IMR-90 (cell line): Measurements from ENCODE around the gene KIF13A. TPM values are rescaled to one million over a fixed set of nuclear protein-coding genes. Genes with fewer than 3 reads are reported as not detected.

ENCODE experiments used
- ATAC-seq: fragments of 200-7000 bp; cut with Tn5 transposase; 2 replicates; pipeline ENCODE4 v1.9.1; 2020; ENCODE audit warnings: low read depth, mild to moderate bottlenecking, moderate library complexity
- BruUV-seq: library from RNA; stranded (reverse); fragments of 400-500 nt; replicated peaks from 2 replicates; lab custom pipeline; 2021; lab: Mats Ljungman, UMichigan
- CTCF ChIA-PET: fragments of 300-600 bp; formaldehyde crosslinking; extraction: SDS; loops from one replicate; lab custom pipeline; 2021; ENCODE audit warnings: antibody characterized with exemption; lab: Yijun Ruan, JAX
- POLR2A ChIA-PET: fragments of 300-600 bp; sonication (Branson Sonifier 250); formaldehyde crosslinking; loops from one replicate; lab custom pipeline; 2022; ENCODE audit warnings: antibody characterized with exemption; ENCODE audit not compliant: unreplicated experiment; lab: Charles Lee
- DNase-seq: peaks from one replicate; pipeline ENCODE4 v3.0.0; 2013
- H2AFZ ChIP-seq: replicated peaks from 2 replicates; pipeline ENCODE3; 2013; ENCODE audit warnings: low read length, mild to moderate bottlenecking; ENCODE audit not compliant: poor library complexity
- H2AK5ac ChIP-seq: 2 replicates; pipeline ENCODE4 v1.6.1; 2013; ENCODE audit warnings: low read depth, low read length, inconsistent platforms
- H2AK9ac ChIP-seq: replicated peaks from 2 replicates; pipeline ENCODE3; 2013; ENCODE audit warnings: mild to moderate bottlenecking, low read depth, low read length, moderate library complexity; ENCODE audit not compliant: poor library complexity
- H2BK120ac ChIP-seq: 2 replicates; pipeline ENCODE4 v1.6.1; 2013; ENCODE audit warnings: low read depth, low read length, inconsistent platforms
- H2BK15ac ChIP-seq: 3 replicates; pipeline ENCODE4 v1.6.1; 2013; ENCODE audit warnings: low read depth, low read length, inconsistent platforms
- H2BK20ac ChIP-seq: 2 replicates; pipeline ENCODE4 v1.6.1; 2013; ENCODE audit warnings: low read depth, mild to moderate bottlenecking, inconsistent platforms, low read length, moderate library complexity
- H2BK5ac ChIP-seq: 2 replicates; pipeline ENCODE4 v1.6.1; 2013; ENCODE audit warnings: mild to moderate bottlenecking, low read depth, low read length, inconsistent platforms; ENCODE audit not compliant: poor library complexity, severe bottlenecking
- H3K14ac ChIP-seq: replicated peaks from 2 replicates; pipeline ENCODE4 v1.6.1; 2013; ENCODE audit warnings: low read depth, low read length, inconsistent platforms
- H3K18ac ChIP-seq: 2 replicates; pipeline ENCODE4 v1.6.1; 2013; ENCODE audit warnings: low read depth, low read length, control low read depth
- H3K23ac ChIP-seq: 2 replicates; pipeline ENCODE4 v1.6.1; 2013; ENCODE audit warnings: low read depth, low read length, inconsistent platforms
- H3K27ac ChIP-seq: 2 replicates; pipeline ENCODE4 v1.5.1; 2013; ENCODE audit warnings: mild to moderate bottlenecking, control low read depth, low read length; ENCODE audit not compliant: insufficient read depth
- H3K27me3 ChIP-seq: 2 replicates; pipeline ENCODE4 v1.6.1; 2013; ENCODE audit warnings: low read length; ENCODE audit not compliant: control insufficient read depth, insufficient read depth
- H3K36me3 ChIP-seq: 2 replicates; pipeline ENCODE4 v1.6.1; 2013; ENCODE audit warnings: low read length, mixed read lengths; ENCODE audit not compliant: control insufficient read depth, insufficient read depth
- H3K4ac ChIP-seq: 2 replicates; pipeline ENCODE4 v1.6.1; 2013; ENCODE audit warnings: low read depth, low read length, inconsistent platforms
- H3K4me1 ChIP-seq: 2 replicates; pipeline ENCODE4 v1.6.1; 2013; ENCODE audit warnings: low read length, mixed read lengths; ENCODE audit not compliant: control insufficient read depth, insufficient read depth
- H3K4me2 ChIP-seq: 2 replicates; pipeline ENCODE4 v1.6.1; 2013; ENCODE audit warnings: low read depth, mild to moderate bottlenecking, control low read depth, low read length, moderate library complexity
- H3K4me3 ChIP-seq: 2 replicates; pipeline ENCODE4 v1.5.1; 2013; ENCODE audit warnings: low read depth, mild to moderate bottlenecking, control low read depth, low read length, moderate library complexity; ENCODE audit not compliant: insufficient read depth
- H3K56ac ChIP-seq: 2 replicates; pipeline ENCODE4 v1.6.1; 2013; ENCODE audit warnings: low read length, inconsistent platforms; ENCODE audit not compliant: insufficient read depth; ENCODE audit errors: extremely low read depth
- H3K79me1 ChIP-seq, 2 experiments: 2 replicates each; pipeline ENCODE4 v1.6.1; 2013; ENCODE audit warnings: low read length in 2 of 2, inconsistent platforms in 1 of 2, low read depth in 1 of 2
- H3K9ac ChIP-seq: 2 replicates; pipeline ENCODE4 v1.6.1; 2013; ENCODE audit warnings: low read depth, low read length, control low read depth
- H3K9me1 ChIP-seq: 2 replicates; pipeline ENCODE4 v1.6.1; 2013; ENCODE audit warnings: low read length, inconsistent platforms; ENCODE audit not compliant: insufficient read depth
- H3K9me3 ChIP-seq: 2 replicates; pipeline ENCODE4 v1.6.1; 2013; ENCODE audit warnings: low read length; ENCODE audit not compliant: control insufficient read depth, insufficient read depth
- H4K20me1 ChIP-seq: 2 replicates; pipeline ENCODE4 v1.6.1; 2013; ENCODE audit warnings: low read length, inconsistent platforms; ENCODE audit not compliant: insufficient read depth
- H4K5ac ChIP-seq: 2 replicates; pipeline ENCODE4 v1.6.1; 2013; ENCODE audit warnings: mild to moderate bottlenecking, low read depth, low read length, control low read depth
- H4K8ac ChIP-seq, 2 experiments: 2 replicates each; pipeline ENCODE4 v1.6.1; 2013; ENCODE audit warnings: low read depth in 2 of 2, low read length in 2 of 2, control low read depth in 1 of 2, inconsistent platforms in 1 of 2
- H4K91ac ChIP-seq: 2 replicates; pipeline ENCODE4 v1.6.1; 2013; ENCODE audit warnings: low read depth, low read length, inconsistent platforms; ENCODE audit not compliant: insufficient read depth
- BHLHE40 ChIP-seq: fragments of 150-350 bp; IDR thresholded peaks from 2 replicates; pipeline ENCODE4 v1.6.1; 2016; ENCODE audit warnings: mild to moderate bottlenecking, low read depth, low read length
- CEBPB ChIP-seq: IDR thresholded peaks from 2 replicates; pipeline ENCODE4 v1.6.1; 2012; ENCODE audit warnings: low read depth, low read length, improper control_type of control experiment
- CHD1 ChIP-seq: IDR thresholded peaks from 2 replicates; pipeline ENCODE4 v1.6.1; 2012; ENCODE audit warnings: low read depth, low read length, improper control_type of control experiment
- ELK1 ChIP-seq: fragments of 150-350 bp; IDR thresholded peaks from 2 replicates; pipeline ENCODE4 v1.6.1; 2016; ENCODE audit warnings: low read depth, mild to moderate bottlenecking, low read length, moderate library complexity, borderline replicate concordance
- FOS ChIP-seq: fragments of 150-350 bp; IDR thresholded peaks from 2 replicates; pipeline ENCODE4 v1.6.1; 2016; ENCODE audit warnings: low read depth, low read length
- MAFK ChIP-seq: IDR thresholded peaks from 2 replicates; pipeline ENCODE4 v1.6.1; 2012; ENCODE audit warnings: low read depth, low read length, improper control_type of control experiment
- MAZ ChIP-seq: IDR thresholded peaks from 2 replicates; pipeline ENCODE4 v1.6.1; 2012; ENCODE audit warnings: low read depth, mild to moderate bottlenecking, low read length, improper control_type of control experiment, moderate library complexity, borderline replicate concordance
- MXI1 ChIP-seq: IDR thresholded peaks from 2 replicates; pipeline ENCODE4 v1.6.1; 2012; ENCODE audit warnings: low read depth, mild to moderate bottlenecking, low read length, moderate library complexity, borderline replicate concordance
- NFE2L2 ChIP-seq: fragments of 150-350 bp; IDR thresholded peaks from 2 replicates; pipeline ENCODE4 v1.6.1; 2016; ENCODE audit warnings: low read depth, mild to moderate bottlenecking, low read length
- POLR2A ChIP-seq: IDR thresholded peaks from 2 replicates; pipeline ENCODE4 v1.6.1; 2012; ENCODE audit warnings: mild to moderate bottlenecking, low read depth, low read length
- RAD21 ChIP-seq: IDR thresholded peaks from 2 replicates; pipeline ENCODE4 v1.6.1; 2012; ENCODE audit warnings: low read length, improper control_type of control experiment
- RCOR1 ChIP-seq: IDR thresholded peaks from 2 replicates; pipeline ENCODE4 v1.6.1; 2012; ENCODE audit warnings: mild to moderate bottlenecking, low read length, improper control_type of control experiment; ENCODE audit not compliant: insufficient replicate concordance
- RFX5 ChIP-seq: IDR thresholded peaks from 2 replicates; pipeline ENCODE4 v1.8.0; 2012; ENCODE audit warnings: low read depth, mild to moderate bottlenecking, low read length, moderate library complexity
- SMC3 ChIP-seq: fragments of 150-350 bp; IDR thresholded peaks from 2 replicates; pipeline ENCODE4 v1.6.1; 2016; ENCODE audit warnings: low read depth, mild to moderate bottlenecking, antibody characterized with exemption, low read length, moderate library complexity
- WGBS, 2 experiments: methylation state at CpG; one replicate each; pipeline versions ENCODE4 v1.1.5 to v1.1.7; 2013; ENCODE audit warnings: missing lambda C conversion rate in 2 of 2; ENCODE audit not compliant: insufficient read length in 1 of 2; ENCODE audit errors: extremely low coverage in 2 of 2; 5-methylcytosine and 5-hydroxymethylcytosine counted together
- dilution Hi-C: fragments of 300-500 bp; cut with HindIII; formaldehyde crosslinking; loops from one replicate; pipeline ENCODE4 v1.14.3; 2018; ENCODE audit warnings: low sequenced_read_pairs; ENCODE audit not compliant: unreplicated experiment
- in situ Hi-C: fragments of 300-500 bp; cut with MboI; formaldehyde crosslinking; loops from 3 replicates; pipeline ENCODE4 v1.14.3; 2019; ENCODE audit warnings: low sequenced_read_pairs, inconsistent platforms, mixed read lengths
- intact Hi-C: fragments of 100-400 bp; cut with micrococcal nuclease; formaldehyde crosslinking; loops from 2 replicates; pipeline ENCODE4 v1.10.0; 2022
- polyA plus RNA-seq, 3 experiments: library from polyadenylated mRNA; depleted of rRNA; stranded (reverse); fragments of >200 nt; gene quantifications; 2 replicates each; pipeline ENCODE4 v1.2.3, GENCODE V29; 2012; ENCODE audit warnings: low replicate concordance in 1 of 3
- total RNA-seq: library from RNA; depleted of rRNA; stranded (reverse); fragments of >200 nt; gene quantifications from 2 replicates; pipeline ENCODE4 v1.2.3, GENCODE V29; 2012
- TF ChIP-seq, protein P1 (sequence below): conservative IDR thresholded peaks from 2 replicates; pipeline ENCODE4 v1.5.1; 2012; ENCODE audit warnings: mild to moderate bottlenecking, low read depth, low read length, improper control_type of control experiment
- TF ChIP-seq, protein P2 (sequence below): fragments of 150-350 bp; IDR thresholded peaks from 2 replicates; pipeline ENCODE4 v1.6.1; 2017; ENCODE audit warnings: mild to moderate bottlenecking, antibody characterized with exemption, low read length, low read depth

KIF13A gene
- total and polyA plus RNA-seq, 2 of the 4 experiments (the other 2 are of a cell fraction): 23.3 to 51.8 TPM

DNA sequence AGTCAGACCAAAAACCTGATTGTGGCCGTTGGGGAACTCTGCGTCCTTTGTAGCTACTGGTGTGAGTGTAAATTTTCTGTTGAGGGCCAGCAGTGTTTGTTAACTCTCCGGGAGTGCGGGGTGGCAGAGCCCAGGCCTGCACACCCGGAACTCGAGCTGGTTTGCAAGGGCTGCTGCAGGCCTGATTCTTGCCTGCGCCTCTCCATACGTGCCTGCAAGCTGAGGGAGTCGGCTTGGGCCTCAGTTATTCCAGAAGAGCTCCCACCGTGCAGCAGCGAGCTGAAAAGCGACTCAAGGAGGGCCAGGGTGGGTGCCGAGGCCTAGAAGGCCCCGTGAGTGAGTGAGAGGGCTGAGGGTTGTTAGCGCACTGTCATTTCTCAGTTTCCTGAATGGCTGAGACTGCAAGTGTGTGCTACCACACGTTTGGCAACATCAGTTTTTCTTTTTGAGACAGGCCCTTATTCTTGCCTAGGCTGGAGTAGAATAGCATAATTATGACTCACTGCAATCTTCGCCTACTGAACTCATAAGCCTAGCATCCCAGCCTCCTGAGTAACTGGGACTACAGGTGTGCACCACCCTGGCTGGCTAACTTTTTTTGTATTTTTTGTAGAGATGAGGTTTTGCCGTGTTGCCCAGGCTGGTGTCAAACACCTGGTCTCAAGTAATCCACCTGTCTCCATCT is 33.9 kb upstream of the KIF13A start:
- Histone ChIP-seq H3K14ac (no peak overlapping the region), H4K5ac (no peak overlapping the region), H2BK15ac (no peak overlapping the region), H2BK20ac (no peak overlapping the region), H3K27ac (no peak overlapping the region), H3K4me3 (no peak overlapping the region), H3K36me3 (no peaks in the 10 kb centered on the region), H3K18ac (no peak overlapping the region), H3K79me1 (no peaks in the 10 kb centered on the region; a peak in 1 of 4 replicates), H4K91ac (no peak overlapping the region), H3K23ac (no peak overlapping the region), H3K9me1 (peaks cover 4% of the 10 kb centered on the region; the same call in 1 of the 2 replicates), H3K9ac (no peak overlapping the region), H3K4ac (no peak overlapping the region), H3K9me3 (no peaks in the 10 kb centered on the region), H3K4me2 (no peak overlapping the region), H4K20me1 (no peaks in the 10 kb centered on the region), H2AK5ac (no peak overlapping the region), H2BK120ac (no peak overlapping the region), H3K56ac (no peak overlapping the region), H2AFZ (peak overlapping the region; percentile 26), H2BK5ac (no peak overlapping the region), H4K8ac (no peak overlapping the region), H3K27me3 (no peaks in the 10 kb centered on the region), H3K4me1 (peaks cover 7% of the 10 kb centered on the region), H2AK9ac (no peak overlapping the region)
- TF ChIP-seq SMC3 (no peak), ELK1 (no peak), MAFK (no peak), RFX5 (no peak), NFE2L2 (no peak), POLR2A (no peak), MAZ (no peak), FOS (no peak), MXI1 (no peak), RCOR1 (no peak), CHD1 (no peak), CEBPB (no peak), BHLHE40 (no peak), RAD21 (no peak)
- TF ChIP-seq, protein P1, sequence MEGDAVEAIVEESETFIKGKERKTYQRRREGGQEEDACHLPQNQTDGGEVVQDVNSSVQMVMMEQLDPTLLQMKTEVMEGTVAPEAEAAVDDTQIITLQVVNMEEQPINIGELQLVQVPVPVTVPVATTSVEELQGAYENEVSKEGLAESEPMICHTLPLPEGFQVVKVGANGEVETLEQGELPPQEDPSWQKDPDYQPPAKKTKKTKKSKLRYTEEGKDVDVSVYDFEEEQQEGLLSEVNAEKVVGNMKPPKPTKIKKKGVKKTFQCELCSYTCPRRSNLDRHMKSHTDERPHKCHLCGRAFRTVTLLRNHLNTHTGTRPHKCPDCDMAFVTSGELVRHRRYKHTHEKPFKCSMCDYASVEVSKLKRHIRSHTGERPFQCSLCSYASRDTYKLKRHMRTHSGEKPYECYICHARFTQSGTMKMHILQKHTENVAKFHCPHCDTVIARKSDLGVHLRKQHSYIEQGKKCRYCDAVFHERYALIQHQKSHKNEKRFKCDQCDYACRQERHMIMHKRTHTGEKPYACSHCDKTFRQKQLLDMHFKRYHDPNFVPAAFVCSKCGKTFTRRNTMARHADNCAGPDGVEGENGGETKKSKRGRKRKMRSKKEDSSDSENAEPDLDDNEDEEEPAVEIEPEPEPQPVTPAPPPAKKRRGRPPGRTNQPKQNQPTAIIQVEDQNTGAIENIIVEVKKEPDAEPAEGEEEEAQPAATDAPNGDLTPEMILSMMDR: no peak
- TF ChIP-seq, protein P2, sequence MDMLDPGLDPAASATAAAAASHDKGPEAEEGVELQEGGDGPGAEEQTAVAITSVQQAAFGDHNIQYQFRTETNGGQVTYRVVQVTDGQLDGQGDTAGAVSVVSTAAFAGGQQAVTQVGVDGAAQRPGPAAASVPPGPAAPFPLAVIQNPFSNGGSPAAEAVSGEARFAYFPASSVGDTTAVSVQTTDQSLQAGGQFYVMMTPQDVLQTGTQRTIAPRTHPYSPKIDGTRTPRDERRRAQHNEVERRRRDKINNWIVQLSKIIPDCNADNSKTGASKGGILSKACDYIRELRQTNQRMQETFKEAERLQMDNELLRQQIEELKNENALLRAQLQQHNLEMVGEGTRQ: no peak
- no peak for ATAC-seq
- ChIA-PET CTCF (interaction anchor here (0.8 kb wide), 1 partner anchor 9 kb away, joined by 3 read pairs; no protein-coding TSS in a partner anchor), POLR2A (no interaction called here)
- DNase-seq: no peak
- BruUV-seq: no TSS peak
- dilution Hi-C loops (no loop called here), intact Hi-C loops (no loop called here), in situ Hi-C loops (no loop called here)
- WGBS, 2 experiments: no CpG with 5 or more reads among the region's 18 CpGs
